ENCODE measurements around the gene MTA1.

Gene MTA1

DNA sequence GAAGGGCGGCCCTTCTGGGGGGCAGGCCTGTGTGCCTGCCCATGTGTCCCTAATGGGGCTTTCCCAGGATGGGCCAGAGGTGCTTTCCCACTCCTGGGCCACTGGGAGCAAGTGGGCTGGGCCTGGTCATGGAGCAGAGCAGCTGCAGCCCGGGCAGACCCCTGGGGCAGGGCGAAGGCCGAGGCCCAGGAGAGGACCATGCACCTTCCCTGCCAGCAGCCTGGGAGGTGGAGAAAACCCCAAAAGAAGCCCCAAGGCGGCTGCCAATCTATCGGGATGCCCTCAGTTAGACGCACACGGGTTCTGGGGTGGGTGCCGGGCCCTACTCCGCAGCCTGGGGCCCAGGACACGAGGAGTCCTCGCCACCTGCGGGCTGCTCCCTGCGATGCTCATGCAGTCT is 38.9 kb downstream of the MTA1 start:
- TF ChIP-seq, protein P1, sequence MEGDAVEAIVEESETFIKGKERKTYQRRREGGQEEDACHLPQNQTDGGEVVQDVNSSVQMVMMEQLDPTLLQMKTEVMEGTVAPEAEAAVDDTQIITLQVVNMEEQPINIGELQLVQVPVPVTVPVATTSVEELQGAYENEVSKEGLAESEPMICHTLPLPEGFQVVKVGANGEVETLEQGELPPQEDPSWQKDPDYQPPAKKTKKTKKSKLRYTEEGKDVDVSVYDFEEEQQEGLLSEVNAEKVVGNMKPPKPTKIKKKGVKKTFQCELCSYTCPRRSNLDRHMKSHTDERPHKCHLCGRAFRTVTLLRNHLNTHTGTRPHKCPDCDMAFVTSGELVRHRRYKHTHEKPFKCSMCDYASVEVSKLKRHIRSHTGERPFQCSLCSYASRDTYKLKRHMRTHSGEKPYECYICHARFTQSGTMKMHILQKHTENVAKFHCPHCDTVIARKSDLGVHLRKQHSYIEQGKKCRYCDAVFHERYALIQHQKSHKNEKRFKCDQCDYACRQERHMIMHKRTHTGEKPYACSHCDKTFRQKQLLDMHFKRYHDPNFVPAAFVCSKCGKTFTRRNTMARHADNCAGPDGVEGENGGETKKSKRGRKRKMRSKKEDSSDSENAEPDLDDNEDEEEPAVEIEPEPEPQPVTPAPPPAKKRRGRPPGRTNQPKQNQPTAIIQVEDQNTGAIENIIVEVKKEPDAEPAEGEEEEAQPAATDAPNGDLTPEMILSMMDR (IDR thresholded peaks at IDR 0.05; ENCODE audit: low read depth, low read length) = no peak
- H3K4me3 ChIP-seq (ENCODE audit: low read depth, low read length) = no peak overlapping the region
- no peak for DNase-seq
- H3K9me3 ChIP-seq (ENCODE audit: severe bottlenecking) = no peaks in the 10 kb centered on the region
- H3K36me3 ChIP-seq = peaks cover 69% of the 10 kb centered on the region
- no peak overlapping the region for H3K27ac ChIP-seq
- no peaks in the 10 kb centered on the region for H3K27me3 ChIP-seq (ENCODE audit: insufficient read depth, low read depth, severe bottlenecking)

DNA sequence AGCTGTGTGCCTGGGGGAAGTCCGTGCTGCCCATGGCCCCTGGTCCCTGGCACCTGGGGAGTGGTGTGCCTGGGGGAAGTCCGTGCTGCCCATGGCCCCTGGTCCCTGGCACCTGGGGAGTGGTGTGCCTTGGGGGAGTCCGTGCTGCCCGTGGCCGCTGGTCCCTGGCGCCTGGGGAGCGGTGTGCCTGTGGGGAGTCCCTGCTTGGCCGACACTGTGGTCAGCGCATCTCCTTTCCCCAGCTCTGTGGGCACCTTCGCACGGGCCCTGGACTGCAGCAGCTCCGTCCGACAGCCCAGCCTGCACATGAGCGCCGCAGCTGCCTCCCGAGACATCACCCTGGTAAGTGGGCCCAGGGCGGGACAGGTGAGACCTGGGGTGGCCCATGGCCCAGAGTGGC is 40.5 kb downstream of the MTA1 start:
- peaks cover 72% of the 10 kb centered on the region for H3K36me3 ChIP-seq
- DNase-seq = no peak

DNA sequence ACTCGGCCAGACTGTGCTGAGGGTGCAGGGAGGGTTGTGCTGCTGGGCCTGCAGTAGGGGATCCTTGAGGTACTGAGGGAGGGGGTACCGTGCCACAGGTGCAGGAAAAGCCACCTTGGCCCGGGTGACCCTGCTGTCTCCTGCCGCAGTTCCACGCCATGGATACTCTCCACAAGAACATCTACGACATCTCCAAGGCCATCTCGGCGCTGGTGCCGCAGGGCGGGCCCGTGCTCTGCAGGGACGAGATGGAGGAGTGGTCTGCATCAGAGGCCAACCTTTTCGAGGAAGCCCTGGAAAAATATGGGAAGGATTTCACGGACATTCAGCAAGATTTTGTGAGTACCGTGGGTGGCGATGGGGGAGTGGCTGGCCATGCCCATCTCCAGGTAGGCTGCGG is 41.0 kb downstream of the MTA1 start:
- Histone ChIP-seq H3K4me3 (ENCODE audit: low read depth, low read length) (no peak overlapping the region), H3K27ac (no peak overlapping the region), H3K36me3 (peaks cover 73% of the 10 kb centered on the region), H3K9me3 (ENCODE audit: severe bottlenecking) (no peaks in the 10 kb centered on the region), H3K27me3 (ENCODE audit: insufficient read depth, low read depth, severe bottlenecking) (no peaks in the 10 kb centered on the region)
- TF ChIP-seq, protein P1 (IDR thresholded peaks at IDR 0.05; ENCODE audit: low read depth, low read length) = no peak
- DNase-seq = no peak

More for the DNA sequence above, 40.5 kb downstream of the MTA1 start:
- no peak overlapping the region for H3K27ac ChIP-seq
- TF ChIP-seq, protein P1 (IDR thresholded peaks at IDR 0.05; ENCODE audit: low read depth, low read length) = no peak
- no peak overlapping the region for H3K4me3 ChIP-seq (ENCODE audit: low read depth, low read length)
- no peaks in the 10 kb centered on the region for H3K27me3 ChIP-seq (ENCODE audit: insufficient read depth, low read depth, severe bottlenecking)
- H3K9me3 ChIP-seq (ENCODE audit: severe bottlenecking) = no peaks in the 10 kb centered on the region

GRCh38 chr14:105461903-105462302 is 42.3 kb downstream of the MTA1 start:
- Histone ChIP-seq H3K4me3 (ENCODE audit: low read depth, low read length) (no peak overlapping the region), H3K36me3 (peaks cover 65% of the 10 kb centered on the region), H3K9me3 (ENCODE audit: severe bottlenecking) (no peaks in the 10 kb centered on the region)

GRCh38 chr14:105464501-105464900 is 44.9 kb downstream of the MTA1 start:
- Histone ChIP-seq H3K36me3 (peaks cover 73% of the 10 kb centered on the region), H3K27me3 (ENCODE audit: insufficient read depth, low read depth, severe bottlenecking) (no peaks in the 10 kb centered on the region), H3K9me3 (ENCODE audit: severe bottlenecking) (no peaks in the 10 kb centered on the region), H3K4me3 (ENCODE audit: low read depth, low read length) (no peak overlapping the region), H3K27ac (no peak overlapping the region)
- TF ChIP-seq, protein P1 (IDR thresholded peaks at IDR 0.05; ENCODE audit: low read depth, low read length) = no peak
- no peak for DNase-seq

More at GRCh38 chr14:105461903-105462302, 42.3 kb downstream of the MTA1 start:
- TF ChIP-seq, protein P1 (IDR thresholded peaks at IDR 0.05; ENCODE audit: low read depth, low read length) = no peak
- H3K27ac ChIP-seq = no peak overlapping the region
- DNase-seq = no peak
- no peaks in the 10 kb centered on the region for H3K27me3 ChIP-seq (ENCODE audit: insufficient read depth, low read depth, severe bottlenecking)

Data from WERI-Rb-1 (cell line).